CD14-positive monocyte (primary cell): Measurements from ENCODE around the gene CTSE. TPM values are rescaled to one million over a fixed set of nuclear protein-coding genes. Genes with fewer than 3 reads are reported as not detected.
A peak's percentile ranks its signal among the peaks of the same experiment; 100 is the strongest.
"Not testable (repeated sequence)": the region's sequence is repeated elsewhere in the genome, so short reads cannot be mapped to it uniquely, and the experiment has no call there.

Experiments
- DNase-seq, 3 donors: peaks; one replicate each; pipeline ENCODE4 v3.0.0-alpha.2; 2011 to 2022
- H2AFZ ChIP-seq: 2 replicates; pipeline ENCODE4 v1.6.0; 2012; ENCODE audit warnings: mild to moderate bottlenecking, low read depth, low read length, inconsistent platforms; ENCODE audit not compliant: insufficient read depth, poor library complexity, severe bottlenecking
- H3K27ac ChIP-seq, 2 donors: 1 replicate in 1 of 2; 2 replicates in 1 of 2; pipeline ENCODE4 v1.5.1; 2012 to 2013; ENCODE audit warnings: low read length in 2 of 2, control low read depth in 1 of 2, inconsistent platforms in 1 of 2, low read depth in 1 of 2, mild to moderate bottlenecking in 1 of 2
- H3K27me3 ChIP-seq, 2 donors: one replicate each; pipeline versions ENCODE4 v1.6.0 to v1.6.1; 2011 to 2013; ENCODE audit warnings: low read length in 2 of 2; ENCODE audit not compliant: control insufficient read depth in 2 of 2, insufficient read depth in 2 of 2
- H3K36me3 ChIP-seq, 2 donors: replicated peaks in 1 of 2; 1 replicate in 1 of 2; 2 replicates in 1 of 2; pipeline versions ENCODE4 v1.5.1 to v1.6.1; 2012 to 2013; ENCODE audit warnings: low read length in 2 of 2, control low read depth in 1 of 2, inconsistent platforms in 1 of 2, mild to moderate bottlenecking in 1 of 2; ENCODE audit not compliant: insufficient read depth in 2 of 2, control insufficient read depth in 1 of 2
- H3K4me1 ChIP-seq, 2 donors: 1 replicate in 1 of 2; 2 replicates in 1 of 2; pipeline versions ENCODE4 v1.5.1 to v1.6.1; 2012 to 2013; ENCODE audit warnings: low read length in 2 of 2, control low read depth in 1 of 2, inconsistent platforms in 1 of 2, mild to moderate bottlenecking in 1 of 2, moderate library complexity in 1 of 2; ENCODE audit not compliant: insufficient read depth in 2 of 2, control insufficient read depth in 1 of 2
- H3K4me2 ChIP-seq: replicated peaks from 2 replicates; pipeline ENCODE3; 2012; ENCODE audit warnings: low read length, moderate library complexity, mild to moderate bottlenecking; ENCODE audit not compliant: poor library complexity, severe bottlenecking; ENCODE audit errors: extremely low read depth
- H3K4me3 ChIP-seq, 3 experiments: fragments of 200-600 bp in 1 of 3; sonication (generic) in 1 of 3; replicated peaks in 1 of 3; 1 replicate in 2 of 3; 2 replicates in 1 of 3; pipeline ENCODE4 v1.5.1; 2011 to 2013; ENCODE audit warnings: low read length in 3 of 3, mild to moderate bottlenecking in 3 of 3, control low read depth in 2 of 3, low read depth in 2 of 3, inconsistent platforms in 1 of 3, moderate library complexity in 1 of 3
- H3K79me2 ChIP-seq: 2 replicates; pipeline ENCODE4 v1.6.0; 2012; ENCODE audit warnings: mild to moderate bottlenecking, control low read depth, inconsistent platforms, low read length, moderate library complexity; ENCODE audit not compliant: insufficient read depth
- H3K9ac ChIP-seq: 2 replicates; pipeline ENCODE4 v1.6.0; 2017; ENCODE audit warnings: low read length, mild to moderate bottlenecking; ENCODE audit not compliant: insufficient read depth, poor library complexity, severe bottlenecking
- H3K9me3 ChIP-seq, 2 donors: replicated peaks in 1 of 2; 1 replicate in 1 of 2; 2 replicates in 1 of 2; pipeline versions ENCODE4 v1.5.1 to v1.6.1; 2012 to 2013; ENCODE audit warnings: low read length in 2 of 2, control low read depth in 1 of 2; ENCODE audit not compliant: control insufficient read depth in 1 of 2, insufficient read depth in 1 of 2
- H4K20me1 ChIP-seq: 2 replicates; pipeline ENCODE4 v1.6.0; 2012; ENCODE audit warnings: mild to moderate bottlenecking, low read length, control low read depth, moderate library complexity; ENCODE audit not compliant: insufficient read depth
- H3K27ac Mint-ChIP-seq, 7 donors: one replicate each; pipeline ENCODE4 v1.8.0; 2020; ENCODE audit warnings: mild to moderate bottlenecking in 7 of 7, mixed read lengths in 7 of 7, moderate library complexity in 6 of 7, inconsistent platforms in 2 of 7
- H3K27me3 Mint-ChIP-seq, 3 donors: one replicate each; pipeline ENCODE4 v1.8.0; 2021 to 2022; ENCODE audit warnings: low read depth in 3 of 3, mild to moderate bottlenecking in 3 of 3, mixed read lengths in 3 of 3, moderate library complexity in 3 of 3, inconsistent platforms in 1 of 3
- H3K36me3 Mint-ChIP-seq, 2 donors: one replicate each; pipeline ENCODE4 v1.8.0; 2020; ENCODE audit warnings: mixed read lengths in 2 of 2, inconsistent platforms in 1 of 2, mild to moderate bottlenecking in 1 of 2
- H3K4me1 Mint-ChIP-seq: one replicate; pipeline ENCODE4 v1.8.0; 2020; ENCODE audit warnings: mild to moderate bottlenecking, mixed read lengths
- H3K4me3 Mint-ChIP-seq, 2 donors: one replicate each; pipeline ENCODE4 v1.8.0; 2020; ENCODE audit warnings: mild to moderate bottlenecking in 2 of 2, mixed read lengths in 2 of 2, moderate library complexity in 1 of 2
- H3K9me3 Mint-ChIP-seq, 7 donors: one replicate each; pipeline ENCODE4 v1.8.0; 2020 to 2022; ENCODE audit warnings: mixed read lengths in 7 of 7, mild to moderate bottlenecking in 6 of 7, moderate library complexity in 6 of 7, inconsistent platforms in 2 of 7
- WGBS: methylation state at CpG from one replicate; pipeline ENCODE4 v1.1.5; 2013; ENCODE audit warnings: missing lambda C conversion rate; ENCODE audit not compliant: insufficient coverage; 5-methylcytosine and 5-hydroxymethylcytosine counted together
- intact Hi-C, 2 donors: fragments of 100-400 bp; cut with micrococcal nuclease; formaldehyde crosslinking; loops; one replicate each; pipeline versions ENCODE4 v1.15.0 to v1.15.1; 2023
- polyA plus RNA-seq, 3 donors: library from polyadenylated mRNA; depleted of rRNA in 1 of 3; unstranded in 2 of 3; stranded (reverse) in 1 of 3; fragments of 300-500 nt in 2 of 3; fragments of >200 nt in 1 of 3; fragmentation: Illumina TruSeq in 2 of 3; gene quantifications; 1 replicate in 2 of 3; 2 replicates in 1 of 3; pipeline ENCODE4 v1.2.3, GENCODE V29; 2012 to 2021

CTSE gene
- polyA plus RNA-seq, 3 donors: not detected

DNA sequence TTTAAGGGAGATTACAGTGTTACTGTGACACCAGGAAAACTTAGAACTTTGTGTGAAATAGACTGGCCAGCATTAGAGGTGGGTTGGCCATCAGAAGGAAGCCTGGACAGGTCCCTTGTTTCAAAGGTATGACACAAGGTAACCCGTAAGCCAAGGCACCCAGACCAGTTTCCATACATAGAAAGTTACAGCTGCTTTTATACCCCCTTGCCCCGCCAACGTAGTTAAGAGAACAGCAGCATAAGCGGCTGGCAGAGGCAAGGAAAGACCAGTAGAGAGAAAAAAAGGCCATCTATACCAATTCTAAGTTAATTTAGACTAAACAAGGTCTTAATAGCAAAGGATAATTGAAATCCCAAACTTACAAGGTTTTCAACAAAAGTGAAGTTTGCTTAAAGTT, 29.9 kb upstream of the CTSE start:
- H4K20me1 ChIP-seq, H3K9ac ChIP-seq, H3K4me2 ChIP-seq, H3K79me2 ChIP-seq, H3K36me3 ChIP-seq, H3K9me3 ChIP-seq, H3K4me3 Mint-ChIP-seq, H3K27me3 Mint-ChIP-seq, H2AFZ ChIP-seq, DNase-seq, H3K4me3 ChIP-seq, H3K36me3 Mint-ChIP-seq, H3K27me3 ChIP-seq, H3K9me3 Mint-ChIP-seq: not testable (repeated sequence)
- Histone ChIP-seq H3K27ac (peak overlapping the region in 1 of 2 donors; percentile 43), H3K4me1 (peaks cover 47 to 48% of the 10 kb centered on the region in 2 donors)
- intact Hi-C loops: loop anchor here in 1 of 2 donors (5.0 kb wide), 1 partner anchor 41 kb away; no protein-coding TSS in a partner anchor
- 100% methylated on average over 1 of the region's 4 CpGs for WGBS
- H3K27ac Mint-ChIP-seq: peak overlapping the region in 1 of 7 donors; percentile 63
- peaks cover 48% of the 10 kb centered on the region for H3K4me1 Mint-ChIP-seq

DNA sequence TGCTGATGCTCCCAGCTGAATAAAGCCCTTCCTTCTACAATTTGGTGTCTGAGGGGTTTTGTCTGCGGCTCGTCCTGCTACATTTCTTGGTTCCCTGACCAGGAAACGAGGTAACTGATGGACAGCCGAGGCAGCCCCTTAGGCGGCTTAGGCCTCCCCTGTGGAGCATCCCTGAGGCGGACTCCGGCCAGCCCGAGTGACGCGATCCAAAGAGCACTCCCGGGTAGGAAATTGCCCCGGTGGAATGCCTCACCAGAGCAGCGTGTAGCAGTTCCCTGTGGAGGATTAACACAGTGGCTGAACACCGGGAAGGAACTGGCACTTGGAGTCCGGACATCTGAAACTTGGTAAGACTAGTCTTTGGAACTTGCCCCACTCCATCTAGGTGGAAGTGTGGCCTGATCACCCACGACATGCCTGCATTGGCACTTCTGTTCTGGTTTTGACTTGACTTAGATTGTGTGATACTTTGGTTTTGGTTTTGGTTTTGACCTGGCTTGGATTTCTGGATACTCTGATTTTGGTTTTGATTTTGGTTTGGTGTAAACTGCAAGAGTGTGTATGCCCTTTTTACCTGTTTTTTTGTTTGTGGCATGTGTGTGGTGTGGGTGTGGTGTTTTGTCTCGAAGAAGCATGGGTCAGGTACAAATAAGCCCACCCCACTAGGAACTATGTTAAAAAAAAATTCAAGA, 29.4 kb upstream of the CTSE start, which contains the start of gene RHEX:
Gene RHEX (plus strand): TSS at position 255 of the 692 bp plus-strand sequence. CDS start 44,656 bp downstream, outside the sequence.
- not testable (repeated sequence) for H3K27me3 Mint-ChIP-seq, H3K79me2 ChIP-seq, H3K4me2 ChIP-seq, H3K9ac ChIP-seq, H3K9me3 ChIP-seq, H3K36me3 Mint-ChIP-seq, H3K4me3 ChIP-seq, H3K27me3 ChIP-seq, H3K36me3 ChIP-seq, H3K9me3 Mint-ChIP-seq, H4K20me1 ChIP-seq
- intact Hi-C loops: loop anchor here in 1 of 2 donors (5.0 kb wide), 1 partner anchor 41 kb away; no protein-coding TSS in a partner anchor
- Histone ChIP-seq H3K4me1 (peaks cover 52 to 54% of the 10 kb centered on the region in 2 donors), H3K27ac (peak within 1 kb of the TSS in 1 of 2 donors; percentile 43), H2AFZ (peak within 1 kb of the TSS; percentile 15)
- Mint-ChIP-seq H3K4me1 (peaks cover 54% of the 10 kb centered on the region), H3K27ac (peak within 1 kb of the TSS; percentile 6 to 92 (median 69)), H3K4me3 (peak within 1 kb of the TSS in 1 of 2 donors; percentile 17)
- 93% methylated on average over 16 of the region's 17 CpGs for WGBS
- peak in 1 of 3 donors; percentile 24 for DNase-seq

DNA sequence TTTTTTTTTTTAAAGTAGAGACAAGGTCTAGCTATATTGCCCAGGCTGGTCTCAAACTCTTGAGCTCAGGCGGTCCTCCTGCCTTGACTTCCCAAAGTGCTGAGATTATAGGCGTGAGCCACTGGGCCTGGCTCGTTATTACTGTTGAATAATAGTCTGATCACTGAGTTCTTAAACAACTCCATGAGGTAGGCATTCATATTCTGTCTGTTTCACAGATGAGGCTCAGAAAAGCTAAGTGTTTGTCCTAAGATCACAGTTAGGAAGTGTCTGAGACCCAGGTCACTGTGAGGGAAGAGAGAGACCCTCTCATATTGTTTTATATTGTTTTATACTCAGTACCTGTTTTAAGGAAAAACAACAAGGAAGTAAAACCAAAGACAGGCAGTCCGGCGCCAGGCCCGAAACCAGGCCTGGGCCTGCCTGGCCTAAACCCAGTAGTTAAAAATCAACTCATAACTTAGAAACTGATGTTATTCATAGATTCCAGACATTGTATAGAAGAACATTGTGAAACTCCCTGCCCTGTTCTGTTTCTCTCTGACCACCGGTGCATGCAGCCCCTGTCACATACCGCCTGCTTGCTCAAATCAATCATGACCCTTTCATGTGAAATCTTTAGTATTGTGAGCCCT, 28.7 kb upstream of the CTSE start:
- H4K20me1 ChIP-seq, H3K79me2 ChIP-seq, H3K9me3 ChIP-seq, DNase-seq, H3K27me3 ChIP-seq, H2AFZ ChIP-seq, H3K4me2 ChIP-seq, H3K27me3 Mint-ChIP-seq, H3K36me3 Mint-ChIP-seq, H3K27ac ChIP-seq, H3K4me3 Mint-ChIP-seq, H3K9me3 Mint-ChIP-seq, H3K9ac ChIP-seq, H3K36me3 ChIP-seq, H3K4me3 ChIP-seq: not testable (repeated sequence)
- Mint-ChIP-seq H3K4me1 (peaks cover 58% of the 10 kb centered on the region), H3K27ac (peak overlapping the region in 6 of 7 donors; percentile 20 to 92 (median 64))
- peaks cover 57 to 58% of the 10 kb centered on the region in 2 donors for H3K4me1 ChIP-seq
- 100% methylated on average over 3 of the region's 8 CpGs for whole genome bisulfite sequencing
- intact Hi-C loops: loop anchor here in 1 of 2 donors (5.0 kb wide), 1 partner anchor 40 kb away; no protein-coding TSS in a partner anchor
